Measurements from ENCODE around the gene SERPING1. TPM values are rescaled to one million over a fixed set of nuclear protein-coding genes. Genes with fewer than 3 reads are reported as not detected.

The SERPING1 gene
- polyA plus RNA-seq, 1 donor = 88.8 TPM

DNA sequence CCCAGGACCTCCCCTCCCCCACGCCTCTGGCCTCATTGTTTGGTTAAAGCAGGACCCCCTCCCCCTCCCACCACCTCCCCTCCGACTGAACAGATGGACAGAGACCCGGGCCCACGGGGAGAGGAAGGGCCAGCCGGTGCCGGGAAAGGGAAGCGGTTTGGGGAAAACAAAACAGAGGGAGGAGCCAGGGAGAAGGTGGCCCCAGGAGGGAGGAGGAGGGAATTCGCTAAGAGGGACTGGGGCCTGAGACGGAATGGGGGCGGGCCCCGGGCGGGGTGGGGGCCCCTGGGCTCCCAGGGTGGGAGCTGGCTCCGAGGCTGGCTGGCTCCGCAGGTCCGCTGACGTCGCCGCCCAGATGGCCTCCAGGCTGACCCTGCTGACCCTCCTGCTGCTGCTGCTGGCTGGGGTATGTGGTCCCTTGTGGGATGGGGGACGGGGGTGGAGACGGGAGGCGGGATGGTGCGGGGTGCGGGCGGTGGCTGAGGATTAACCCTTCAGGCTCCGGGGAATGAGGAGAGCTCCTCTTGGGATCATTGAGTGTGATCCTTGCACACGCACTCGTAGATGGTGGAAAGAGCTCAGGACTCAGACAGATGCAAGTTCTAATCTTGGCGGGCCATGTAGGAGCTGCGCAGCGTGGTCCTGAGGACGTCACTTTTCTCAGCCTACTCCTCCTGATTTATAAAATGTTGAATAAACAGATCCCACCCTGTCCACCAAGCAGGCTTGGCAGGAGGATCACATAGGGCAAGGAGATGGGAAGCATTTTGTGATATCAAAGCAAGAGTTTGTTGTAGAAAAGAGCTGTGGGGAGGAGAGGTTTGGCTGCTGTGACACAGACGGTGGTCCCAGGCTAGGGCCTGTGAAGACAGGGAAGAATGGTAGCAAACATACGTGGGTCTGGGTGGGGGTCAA, 688 bp downstream of the SERPING1 start:
- DNase-seq (ENCODE audit: low read depth) = peak; percentile 61

DNA sequence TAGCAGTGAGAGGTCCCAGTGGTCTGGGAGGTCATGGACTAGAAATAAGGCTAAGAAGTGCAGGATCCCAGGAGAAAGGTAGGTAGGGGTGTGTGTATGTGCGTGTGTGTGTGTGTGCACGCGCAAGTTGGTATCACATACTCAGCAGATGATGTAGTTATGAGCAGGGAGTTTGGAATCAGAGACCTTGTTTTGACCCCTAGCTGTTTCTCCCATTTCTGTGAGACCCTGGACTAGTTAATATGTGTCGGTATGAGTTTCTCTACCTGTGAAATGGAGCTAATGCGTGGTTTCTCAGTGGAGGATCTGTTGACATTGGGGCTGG, 1.3 kb downstream of the SERPING1 start:
- DNase-seq (ENCODE audit: low read depth) = no peak

DNA sequence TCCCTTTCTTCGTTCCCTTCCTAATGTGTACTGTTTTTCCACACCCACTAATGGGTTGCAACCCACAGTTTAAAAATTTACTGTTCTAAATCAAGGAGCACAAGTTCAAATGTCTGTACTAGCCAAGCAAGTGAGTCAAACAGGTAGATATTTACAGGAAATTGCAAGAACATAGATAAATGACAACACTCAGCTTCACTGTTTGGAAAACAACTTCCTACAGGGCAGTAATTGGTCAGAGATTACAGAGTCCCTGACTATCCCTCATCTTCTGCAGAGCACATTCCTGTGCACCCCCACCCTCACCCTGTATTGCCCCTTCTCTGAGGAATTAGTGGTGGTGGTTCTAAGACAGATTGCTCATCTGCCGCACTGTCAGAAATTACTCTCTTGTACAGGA, 1.9 kb downstream of the SERPING1 start:
- no peak for DNase-seq (ENCODE audit: low read depth)

GRCh38 chr11:57601297-57601696, 3.8 kb downstream of the SERPING1 start:
- DNase-seq (ENCODE audit: low read depth) = no peak

- no peak for DNase-seq (ENCODE audit: low read depth)
Observed at GRCh38 chr11:57604296-57605027, 7.0 kb downstream of the SERPING1 start.

- DNase-seq (ENCODE audit: low read depth) = no peak
Observed at GRCh38 chr11:57605028-57605420, 7.5 kb downstream of the SERPING1 start.

GRCh38 chr11:57610170-57610569, 12.7 kb downstream of the SERPING1 start:
- no peak for DNase-seq (ENCODE audit: low read depth)

DNA sequence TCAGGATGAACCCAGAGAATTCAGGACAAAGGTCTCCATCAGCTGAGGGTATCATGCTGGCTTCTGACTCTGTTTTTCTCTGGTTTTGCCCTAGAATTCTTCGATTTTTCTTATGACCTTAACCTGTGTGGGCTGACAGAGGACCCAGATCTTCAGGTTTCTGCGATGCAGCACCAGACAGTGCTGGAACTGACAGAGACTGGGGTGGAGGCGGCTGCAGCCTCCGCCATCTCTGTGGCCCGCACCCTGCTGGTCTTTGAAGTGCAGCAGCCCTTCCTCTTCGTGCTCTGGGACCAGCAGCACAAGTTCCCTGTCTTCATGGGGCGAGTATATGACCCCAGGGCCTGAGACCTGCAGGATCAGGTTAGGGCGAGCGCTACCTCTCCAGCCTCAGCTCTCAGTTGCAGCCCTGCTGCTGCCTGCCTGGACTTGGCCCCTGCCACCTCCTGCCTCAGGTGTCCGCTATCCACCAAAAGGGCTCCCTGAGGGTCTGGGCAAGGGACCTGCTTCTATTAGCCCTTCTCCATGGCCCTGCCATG, 16.8 kb downstream of the SERPING1 start:
- no peak for DNase-seq (ENCODE audit: low read depth)

DNA sequence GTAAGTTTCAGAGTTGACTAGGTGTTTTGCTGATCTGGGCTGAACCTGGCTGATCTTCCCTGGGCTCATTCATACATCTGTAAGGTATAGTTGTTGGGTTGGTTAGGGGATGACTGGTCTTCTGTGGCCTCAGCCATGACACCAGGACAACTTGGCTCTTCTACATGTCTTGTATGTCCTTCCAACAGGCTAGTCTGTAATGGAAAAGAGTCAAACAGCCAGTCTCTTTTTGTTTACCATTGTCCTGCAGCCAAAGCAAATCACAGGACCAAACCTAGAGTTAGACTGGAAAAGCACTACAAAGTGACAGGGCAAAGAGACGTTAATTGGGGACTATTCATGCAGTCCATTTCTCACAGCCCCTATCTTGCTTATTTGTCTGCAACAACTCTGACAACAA, 17.8 kb downstream of the SERPING1 start:
- DNase-seq (ENCODE audit: low read depth) = no peak

DNA sequence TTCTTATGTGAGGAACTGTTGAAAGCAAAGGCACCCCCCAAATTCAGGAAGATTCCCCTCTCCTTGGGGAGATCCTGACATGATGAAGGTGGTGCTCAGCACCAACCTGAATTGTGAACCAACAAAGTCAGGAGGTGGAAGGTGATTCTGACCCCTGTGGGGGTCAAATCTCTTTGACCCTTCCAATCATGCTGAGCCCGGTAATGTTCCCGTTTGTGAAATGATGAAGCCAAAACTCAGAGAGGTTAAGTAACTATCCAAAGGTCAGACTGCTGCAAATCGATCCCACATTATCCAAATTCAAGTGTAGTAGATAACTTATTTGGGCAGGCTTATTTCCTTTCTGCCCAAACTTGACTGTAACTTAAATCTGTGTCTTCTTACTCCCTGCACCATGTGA, 19.1 kb downstream of the SERPING1 start:
- DNase-seq (ENCODE audit: low read depth) = no peak

DNA sequence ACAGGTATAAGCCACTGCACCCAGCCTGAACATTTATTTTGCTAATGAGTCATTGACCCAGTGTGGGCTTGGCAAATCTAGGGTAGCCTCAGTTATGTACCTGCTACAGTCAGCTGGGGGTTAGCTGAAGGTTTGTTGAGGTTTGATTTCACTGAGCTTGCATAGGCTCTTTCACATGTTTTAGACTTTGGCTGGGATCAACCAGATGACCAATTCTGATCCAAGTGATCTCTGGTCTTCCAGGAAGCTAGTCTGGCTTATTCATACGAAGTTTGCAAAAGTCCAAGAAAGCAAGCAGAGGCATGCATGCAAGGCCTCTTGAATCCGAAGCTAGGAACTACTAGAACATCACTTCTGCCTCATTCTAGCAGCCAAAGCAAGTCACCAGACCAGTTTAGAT, 21.0 kb downstream of the SERPING1 start:
- no peak for DNase-seq (ENCODE audit: low read depth)

DNA sequence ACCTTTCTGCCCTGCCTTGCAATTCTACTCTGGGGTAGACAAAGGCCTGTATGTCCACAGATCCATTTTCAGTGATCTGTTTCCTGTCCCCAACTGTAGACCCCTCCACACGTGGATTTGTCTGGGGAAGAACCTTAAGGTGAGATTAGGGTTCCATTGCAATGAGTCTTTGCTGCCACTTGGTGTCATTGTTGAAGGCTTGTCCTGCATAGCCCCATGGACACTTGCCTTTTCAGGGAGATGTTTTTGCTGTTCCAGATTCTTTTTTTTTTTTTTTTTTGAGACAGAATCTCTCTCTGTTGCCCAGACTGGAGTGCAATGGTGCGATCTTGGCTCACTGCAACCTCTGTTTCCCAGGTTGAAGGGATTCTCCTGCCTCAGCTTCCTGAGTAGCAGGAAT, 21.8 kb downstream of the SERPING1 start:
- no peak for DNase-seq (ENCODE audit: low read depth)

GRCh38 chr11:57620467-57620866, 23.0 kb downstream of the SERPING1 start:
- no peak for DNase-seq (ENCODE audit: low read depth)

- DNase-seq (ENCODE audit: low read depth) = no peak
Observed at GRCh38 chr11:57622263-57622662, 24.8 kb downstream of the SERPING1 start.

DNA sequence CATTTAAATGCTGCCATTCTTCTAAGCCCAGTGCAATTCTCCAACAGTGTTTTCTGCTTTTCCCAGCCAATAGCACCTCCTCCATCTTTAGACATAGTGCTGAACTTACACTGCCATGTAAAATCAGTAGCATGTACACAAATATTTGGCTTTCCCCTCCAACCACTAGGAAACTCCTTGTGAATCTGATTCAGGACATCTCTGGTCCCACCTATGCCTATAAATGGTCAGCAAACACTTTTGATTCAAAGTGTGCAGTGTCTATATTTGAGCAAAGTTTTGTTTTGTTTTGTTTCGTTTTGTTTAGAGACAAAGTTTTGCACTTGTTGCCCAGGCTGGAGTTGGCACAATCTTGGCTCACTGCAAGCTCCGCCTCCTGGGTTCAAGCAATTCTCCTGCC, 27.4 kb downstream of the SERPING1 start:
- no peak for DNase-seq (ENCODE audit: low read depth)

- no peak for DNase-seq (ENCODE audit: low read depth)
Observed at GRCh38 chr11:57626895-57627294, 29.4 kb downstream of the SERPING1 start.

DNA sequence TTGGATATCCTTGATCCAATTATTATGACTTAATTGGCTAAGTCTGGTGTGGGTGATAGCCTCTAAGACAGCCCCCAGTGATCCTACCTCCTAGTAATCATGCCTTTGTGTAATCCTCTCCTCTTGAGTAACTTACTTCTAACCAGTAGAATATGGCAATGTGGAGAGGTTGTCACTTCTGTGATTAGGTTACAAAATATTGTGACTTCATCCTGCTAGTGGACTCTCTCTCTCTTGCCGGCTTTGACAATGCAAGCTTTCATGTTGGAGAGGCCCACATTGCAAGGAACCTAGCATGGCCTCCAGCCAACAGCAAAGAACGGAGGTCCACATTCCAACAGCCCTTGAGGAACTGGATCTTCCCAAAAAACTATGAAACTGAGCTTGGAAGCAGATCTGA, 32.7 kb downstream of the SERPING1 start:
- no peak for DNase-seq (ENCODE audit: low read depth)

DNA sequence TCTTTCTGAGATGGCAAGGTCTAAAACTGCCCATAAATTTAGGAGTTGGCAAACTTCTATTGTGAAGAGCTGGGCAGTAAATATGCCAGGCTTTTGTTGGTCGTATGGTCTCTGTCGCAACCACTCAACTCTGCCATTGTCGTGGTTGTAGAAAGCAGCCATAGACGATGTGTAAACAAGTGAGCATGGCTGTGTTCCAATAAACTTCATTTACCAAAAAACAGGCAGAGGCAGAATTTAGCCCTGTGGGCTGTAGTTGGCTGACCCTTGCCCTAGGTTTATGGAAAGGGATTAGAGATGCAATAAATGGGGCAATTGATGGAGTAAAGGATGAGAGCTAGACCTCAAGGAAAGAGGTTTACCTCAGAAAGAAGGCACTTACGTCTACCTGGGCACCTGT, 34.6 kb downstream of the SERPING1 start:
- DNase-seq (ENCODE audit: low read depth) = no peak

DNA sequence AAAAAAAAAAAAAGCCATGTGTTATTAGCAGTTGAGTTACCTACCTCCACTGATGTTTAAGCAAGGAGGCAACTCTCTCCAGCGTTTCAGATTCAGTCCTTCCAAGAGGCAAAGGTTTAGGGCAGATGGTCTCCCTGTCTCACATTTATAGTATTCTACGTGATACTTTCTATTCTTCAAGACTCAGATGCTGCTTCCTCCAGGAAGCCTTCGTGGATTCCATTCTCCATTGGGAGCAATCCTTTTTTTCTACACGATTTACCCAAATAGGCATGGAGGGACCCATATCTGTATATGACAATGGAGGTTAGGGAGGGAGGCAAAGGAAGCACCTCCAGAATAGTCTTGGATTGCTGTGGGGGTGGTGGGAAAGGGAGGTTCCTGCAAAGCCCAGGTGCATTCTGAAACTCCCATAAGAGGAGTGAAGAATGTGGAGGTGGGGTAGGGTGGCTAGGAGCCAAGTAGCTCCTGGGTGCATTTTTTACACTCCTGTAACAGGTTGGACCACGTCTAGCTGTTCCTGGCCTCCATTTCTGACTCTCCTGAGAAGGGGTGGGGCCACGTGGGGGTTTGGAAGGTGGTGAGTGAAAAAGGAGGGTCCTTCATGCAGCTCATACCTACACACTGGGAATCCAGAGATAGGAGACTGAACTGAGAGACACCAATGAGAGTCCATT, 36.0 kb downstream of the SERPING1 start:
- no peak for DNase-seq (ENCODE audit: low read depth)

DNA sequence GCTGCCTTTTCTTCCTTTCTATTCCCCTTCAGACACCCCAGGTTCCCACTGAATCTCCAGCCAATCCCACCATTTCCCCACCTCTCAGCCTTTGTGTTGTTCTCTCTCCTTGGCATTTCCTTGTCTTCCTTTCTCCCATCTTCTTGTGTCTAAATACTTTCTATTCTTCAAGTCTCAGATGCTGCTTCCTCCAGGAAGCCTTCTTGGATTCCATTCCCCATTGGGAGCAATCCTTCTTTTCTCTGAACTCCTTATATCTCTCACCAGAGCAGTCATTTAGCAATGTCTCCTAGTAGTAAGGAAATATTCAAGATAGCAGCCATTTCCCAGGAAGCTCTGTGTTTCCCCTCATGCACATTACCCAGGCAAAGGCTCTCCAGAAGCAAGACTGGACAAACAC, 36.8 kb downstream of the SERPING1 start:
- no peak for DNase-seq (ENCODE audit: low read depth)

DNA sequence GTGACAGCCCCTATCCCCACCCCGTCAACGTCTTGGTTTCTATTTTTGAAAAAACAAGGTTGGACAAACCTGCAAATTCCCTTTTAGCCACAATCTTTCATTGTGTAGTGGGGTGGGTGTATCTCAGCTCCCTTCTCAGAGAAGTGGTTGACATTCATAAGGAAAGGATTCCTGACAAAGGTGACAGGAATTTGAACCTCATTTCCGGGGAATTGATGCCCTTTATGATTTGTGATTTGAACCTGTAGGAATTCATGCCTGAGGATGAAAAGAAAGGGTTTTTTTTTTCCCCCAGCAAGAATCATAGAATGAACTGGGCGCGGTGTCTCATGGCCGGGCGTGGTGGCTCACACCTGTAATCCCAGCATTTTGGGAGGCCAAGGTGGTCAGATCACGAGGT, 37.8 kb downstream of the SERPING1 start:
- no peak for DNase-seq (ENCODE audit: low read depth)

DNA sequence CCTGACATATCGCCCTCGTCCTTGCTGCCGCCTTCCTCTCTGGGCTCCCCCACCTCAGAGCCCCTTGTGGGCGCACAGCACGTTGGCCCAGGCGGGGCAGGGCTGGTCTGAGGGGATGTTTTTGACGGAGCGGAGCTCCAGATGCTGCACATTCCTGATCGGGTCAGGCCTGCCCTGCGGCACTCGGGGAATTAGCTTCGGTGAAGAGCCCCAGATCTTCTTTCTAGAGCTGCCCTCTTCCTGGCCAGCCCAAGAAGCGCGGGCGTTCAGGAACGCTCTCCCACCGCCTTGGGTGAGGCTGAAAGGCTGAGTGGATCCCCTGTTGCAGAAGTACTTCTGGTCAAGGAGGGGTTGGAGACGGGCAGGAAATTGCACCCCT, 40.1 kb downstream of the SERPING1 start:
- DNase-seq (ENCODE audit: low read depth) = no peak
